Measurements from ENCODE around the gene FILIP1L.

- TF ChIP-seq POLR2A (IDR thresholded peaks at IDR 0.05): no peak
- TF ChIP-seq CTCF (IDR thresholded peaks at IDR 0.05): no peak
Observed at GRCh38 chr3:100080573-100080972, 33.7 kb downstream of the FILIP1L start.
